HG03064 (cell line): Measurements from ENCODE around the gene CHSY3.
A peak's percentile ranks its signal among the peaks of the same experiment; 100 is the strongest.

Experiments used
- ATAC-seq: cut with Tn5 transposase; IDR thresholded peaks from one replicate; pipeline ENCODE4 v1.9.1; 2021; ENCODE audit warnings: low read depth; ENCODE audit not compliant: unreplicated experiment

The CHSY3 gene

GRCh38 chr5:129904102-129904666 lies at the start of gene CHSY3:
TSS of gene CHSY3 (plus strand) at chr5:129904465.
- ATAC-seq = peak; percentile 51

GRCh38 chr5:129856325-129856724 lies 47.9 kb upstream of the CHSY3 start:
- ATAC-seq = no peak

GRCh38 chr5:129857116-129857515 lies 47.1 kb upstream of the CHSY3 start:
- no peak for ATAC-seq

- no peak for ATAC-seq
These were observed 46.1 kb upstream of the CHSY3 start for GRCh38 chr5:129858131-129858675.

GRCh38 chr5:129884322-129884721 lies 19.9 kb upstream of the CHSY3 start:
- ATAC-seq = no peak

- no peak for ATAC-seq
These were observed 4.8 kb upstream of the CHSY3 start for GRCh38 chr5:129899454-129899853.

- ATAC-seq = no peak
These were observed 1.4 kb upstream of the CHSY3 start for GRCh38 chr5:129902816-129903215.

- no peak for ATAC-seq
These were observed 681 bp upstream of the CHSY3 start for GRCh38 chr5:129903466-129904101.

GRCh38 chr5:129904667-129905472 lies 605 bp downstream of the CHSY3 start:
- peak; percentile 45 for ATAC-seq

GRCh38 chr5:129905473-129906176 lies 1.4 kb downstream of the CHSY3 start:
- no peak for ATAC-seq

GRCh38 chr5:129906177-129906887 lies 2.1 kb downstream of the CHSY3 start:
- ATAC-seq = no peak

- ATAC-seq = no peak
These were observed 5.0 kb downstream of the CHSY3 start for GRCh38 chr5:129909225-129909624.

GRCh38 chr5:129912601-129913255 lies 8.5 kb downstream of the CHSY3 start:
- ATAC-seq = no peak

- ATAC-seq = no peak
These were observed 11.2 kb downstream of the CHSY3 start for GRCh38 chr5:129915415-129915814.

GRCh38 chr5:129917224-129917623 lies 13.0 kb downstream of the CHSY3 start:
- ATAC-seq = no peak

GRCh38 chr5:129921204-129921603 lies 16.9 kb downstream of the CHSY3 start:
- no peak for ATAC-seq

GRCh38 chr5:129930221-129930620 lies 26.0 kb downstream of the CHSY3 start:
- ATAC-seq = no peak

- no peak for ATAC-seq
These were observed 31.4 kb downstream of the CHSY3 start for GRCh38 chr5:129935626-129936025.

- no peak for ATAC-seq
These were observed 33.8 kb downstream of the CHSY3 start for GRCh38 chr5:129938077-129938476.

GRCh38 chr5:129943936-129944335 lies 39.7 kb downstream of the CHSY3 start:
- no peak for ATAC-seq
